GM12865 (cell line): Measurements from ENCODE around the gene CFAP299.
"Not testable (repeated sequence)": the region's sequence is repeated elsewhere in the genome, so short reads cannot be mapped to it uniquely, and the experiment has no call there.

Source experiments
- DNase-seq: peaks from one replicate; pipeline ENCODE4 v3.0.0; 2010; ENCODE audit warnings: low read depth
- H3K4me3 ChIP-seq: 2 replicates; pipeline ENCODE4 v1.5.1; 2011; ENCODE audit warnings: mild to moderate bottlenecking, low read depth, low read length, control low read depth
- CTCF ChIP-seq: IDR thresholded peaks from 2 replicates; pipeline ENCODE4 v1.5.1; 2011; ENCODE audit warnings: low read length, control low read depth, low read depth, inconsistent platforms; ENCODE audit not compliant: insufficient read depth; ENCODE audit errors: missing control alignments

The CFAP299 gene

GRCh38 chr4:80309294-80310004, 26.1 kb upstream of the CFAP299 start:
- no peak for TF ChIP-seq CTCF
- DNase-seq = no peak
- no peak overlapping the region for H3K4me3 ChIP-seq

- no peak for TF ChIP-seq CTCF
These were observed 24.4 kb upstream of the CFAP299 start for GRCh38 chr4:80311130-80311529.

GRCh38 chr4:80312124-80312523, 23.4 kb upstream of the CFAP299 start:
- no peak overlapping the region for H3K4me3 ChIP-seq

More at GRCh38 chr4:80311130-80311529, 24.4 kb upstream of the CFAP299 start:
- DNase-seq = no peak
- no peak overlapping the region for H3K4me3 ChIP-seq

GRCh38 chr4:80313627-80314026, 21.9 kb upstream of the CFAP299 start:
- TF ChIP-seq CTCF = no peak
- H3K4me3 ChIP-seq = no peak overlapping the region
- DNase-seq = no peak

More at GRCh38 chr4:80312124-80312523, 23.4 kb upstream of the CFAP299 start:
- DNase-seq = no peak
- TF ChIP-seq CTCF = no peak

GRCh38 chr4:80315848-80316247, 19.7 kb upstream of the CFAP299 start:
- DNase-seq, H3K4me3 ChIP-seq: not testable (repeated sequence)

- DNase-seq = no peak
- no peak for TF ChIP-seq CTCF
These were observed 14.2 kb upstream of the CFAP299 start for GRCh38 chr4:80321341-80321740.

GRCh38 chr4:80321776-80322175, 13.8 kb upstream of the CFAP299 start:
- DNase-seq = no peak
- H3K4me3 ChIP-seq = no peak overlapping the region
- TF ChIP-seq CTCF = no peak

More at GRCh38 chr4:80321341-80321740, 14.2 kb upstream of the CFAP299 start:
- H3K4me3 ChIP-seq = no peak overlapping the region
